Measurements from ENCODE around the gene AFF2.

DNA sequence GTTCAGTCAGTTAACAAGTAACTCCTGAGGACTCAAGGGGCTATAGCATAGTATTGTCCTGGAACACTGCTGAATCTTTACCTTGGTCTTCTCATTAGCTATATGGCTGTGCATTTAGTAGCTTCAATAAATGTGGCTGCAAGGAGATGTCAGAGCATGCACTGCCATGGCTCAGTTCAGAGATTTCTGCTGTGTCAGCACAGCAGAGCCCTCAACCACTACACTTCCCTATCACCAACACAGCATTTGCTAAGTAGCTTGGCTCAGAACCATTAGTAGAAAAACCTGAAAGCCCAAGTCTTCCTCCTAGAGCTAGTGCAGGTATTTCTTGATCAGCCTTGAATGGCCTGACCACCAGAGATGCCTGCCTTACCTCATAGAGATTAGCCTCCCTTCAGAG lies 538.6 kb downstream of the AFF2 start:
- TF ChIP-seq POLR2AphosphoS5 (IDR thresholded peaks at IDR 0.05; ENCODE audit: low read depth, low read length) (no peak), POLR2A (IDR thresholded peaks at IDR 0.05; ENCODE audit: low read depth, low read length) (no peak), POU2F2 (IDR thresholded peaks at IDR 0.05; ENCODE audit: low read depth, low read length) (no peak), PAX5 (IDR thresholded peaks at IDR 0.05; ENCODE audit: insufficient read depth, low read length, severe bottlenecking) (no peak)
